GM12878 (cell line): ENCODE measurements around the gene LHFPL2. TPM values are rescaled to one million over a fixed set of nuclear protein-coding genes. Genes with fewer than 3 reads are reported as not detected.
A peak's percentile ranks its signal among the peaks of the same experiment; 100 is the strongest.

Experiments used
- ATAC-seq: fragments of 200-7000 bp; cut with Tn5 transposase; 3 replicates; pipeline ENCODE4 v1.9.1; 2020; ENCODE audit warnings: mild to moderate bottlenecking, moderate library complexity
- BruUV-seq: library from RNA; stranded (reverse); fragments of 400-500 nt; replicated peaks from 2 replicates; lab custom pipeline; 2021; lab: Mats Ljungman, UMichigan
- CTCF ChIA-PET: fragments of 300-600 bp; sonication (Branson Sonifier 250); formaldehyde crosslinking; extraction: SDS; loops from one replicate; lab custom pipeline; 2021; ENCODE audit warnings: inconsistent platforms; lab: Yijun Ruan, JAX
- POLR2A ChIA-PET: fragments of 350-600 bp; formaldehyde crosslinking; extraction: SDS; loops from one replicate; lab custom pipeline; 2021; ENCODE audit warnings: inconsistent platforms; lab: Charles Lee
- RAD21 ChIA-PET: fragments of 300-600 bp; sonication (Branson Sonifier 250); formaldehyde crosslinking; loops from one replicate; lab custom pipeline; 2023; ENCODE audit warnings: antibody characterized with exemption; ENCODE audit not compliant: unreplicated experiment; lab: Charles Lee
- SMC1A ChIA-PET: fragments of 300-600 bp; sonication (Branson Sonifier 250); formaldehyde crosslinking; loops from one replicate; lab custom pipeline; 2023; ENCODE audit not compliant: unreplicated experiment, uncharacterized antibody; lab: Charles Lee
- DNase-seq: peaks from one replicate; pipeline ENCODE4 v3.0.0-alpha.2; 2011; ENCODE audit warnings: low read depth, low spot score
- FAIRE-seq: peaks from 3 replicates; lab custom pipeline; 2011; peaks lifted over from hg19 to GRCh38; lab: Jason Lieb, UNC
- H2AFZ ChIP-seq: 2 replicates; pipeline ENCODE4 v1.6.0; 2011; ENCODE audit warnings: low read depth, low read length, control low read depth; ENCODE audit not compliant: control insufficient read depth
- H3K27ac ChIP-seq: 2 replicates; pipeline ENCODE4 v1.5.1; 2011; ENCODE audit warnings: control low read depth; ENCODE audit not compliant: control insufficient read depth, insufficient read depth
- H3K27me3 ChIP-seq, 2 experiments: replicated peaks in 1 of 2; 2 replicates each; pipeline versions ENCODE4 v1.6.0 to v1.6.1; 2011; ENCODE audit warnings: low read length in 1 of 2; ENCODE audit not compliant: control insufficient read depth in 2 of 2, insufficient read depth in 2 of 2
- H3K36me3 ChIP-seq, 2 experiments: 2 replicates each; pipeline ENCODE4 v1.5.1; 2011; ENCODE audit warnings: low read length in 1 of 2; ENCODE audit not compliant: control insufficient read depth in 2 of 2, insufficient read depth in 2 of 2
- H3K4me1 ChIP-seq: 2 replicates; pipeline ENCODE4 v1.6.1; 2011; ENCODE audit warnings: mild to moderate bottlenecking, low read length, moderate library complexity, mixed read lengths; ENCODE audit not compliant: control insufficient read depth, insufficient read depth
- H3K4me2 ChIP-seq: 2 replicates; pipeline ENCODE4 v1.6.0; 2011; ENCODE audit warnings: control low read depth; ENCODE audit not compliant: control insufficient read depth, insufficient read depth
- H3K4me3 ChIP-seq: fragments of 200-600 bp; sonication (generic); 2 replicates; pipeline ENCODE4 v1.5.1; 2016
- H3K79me2 ChIP-seq: 2 replicates; pipeline ENCODE4 v1.6.0; 2011; ENCODE audit warnings: low read length; ENCODE audit not compliant: control insufficient read depth, insufficient read depth
- H3K9ac ChIP-seq: 2 replicates; pipeline ENCODE4 v1.8.0; 2011; ENCODE audit warnings: low read length, control low read depth, mixed read lengths; ENCODE audit not compliant: control insufficient read depth, insufficient read depth
- H3K9me3 ChIP-seq: replicated peaks from 3 replicates; pipeline ENCODE4 v1.5.1; 2011; ENCODE audit warnings: mild to moderate bottlenecking, low read length; ENCODE audit not compliant: control insufficient read depth, insufficient read depth
- H4K20me1 ChIP-seq: 2 replicates; pipeline ENCODE4 v1.6.0; 2011; ENCODE audit not compliant: control insufficient read depth, insufficient read depth
- BMI1 ChIP-seq: fragments of 450-650 bp; IDR thresholded peaks from 2 replicates; pipeline ENCODE4 v1.6.1; 2016; ENCODE audit warnings: mild to moderate bottlenecking, moderate library complexity, borderline replicate concordance
- CREB1 ChIP-seq: IDR thresholded peaks from 2 replicates; pipeline ENCODE4 v1.6.1; 2012; ENCODE audit warnings: low read depth, mild to moderate bottlenecking, inconsistent platforms
- ELK1 ChIP-seq: IDR thresholded peaks from 2 replicates; pipeline ENCODE4 v1.6.1; 2012; ENCODE audit warnings: low read depth, low read length, improper control_type of control experiment
- HDGF ChIP-seq: fragments of 450-650 bp; IDR thresholded peaks from 2 replicates; pipeline ENCODE4 v1.6.1; 2016; ENCODE audit warnings: antibody characterized with exemption
- IKZF1 ChIP-seq: fragments of 450-650 bp; conservative IDR thresholded peaks from 2 replicates; pipeline ENCODE4 v1.6.1; 2017; ENCODE audit warnings: antibody characterized with exemption, mild to moderate bottlenecking
- IKZF2 ChIP-seq, 2 experiments: fragments of 450-650 bp; IDR thresholded peaks; 2 replicates each; pipeline ENCODE4 v1.6.1; 2017; ENCODE audit warnings: mild to moderate bottlenecking in 2 of 2, moderate library complexity in 2 of 2
- JUNB ChIP-seq: IDR thresholded peaks from 2 replicates; pipeline ENCODE4 v1.6.1; 2016; ENCODE audit warnings: antibody characterized with exemption, mild to moderate bottlenecking
- JUND ChIP-seq: IDR thresholded peaks from 2 replicates; pipeline ENCODE4 v1.6.1; 2012; ENCODE audit warnings: low read depth, mild to moderate bottlenecking, low read length, improper control_type of control experiment, moderate library complexity
- MTA3 ChIP-seq: IDR thresholded peaks from 2 replicates; pipeline ENCODE4 v1.6.1; 2012; ENCODE audit warnings: low read length, inconsistent platforms, borderline replicate concordance
- MYC ChIP-seq: IDR thresholded peaks from 2 replicates; pipeline ENCODE4 v1.6.1; 2011; ENCODE audit warnings: mild to moderate bottlenecking, low read length, moderate library complexity, inconsistent platforms; ENCODE audit not compliant: insufficient read depth, insufficient replicate concordance, insufficient read length, severe bottlenecking
- NFYA ChIP-seq: IDR thresholded peaks from 2 replicates; pipeline ENCODE4 v1.6.1; 2011; ENCODE audit warnings: low read depth, mild to moderate bottlenecking, low read length, improper control_type of control experiment, borderline replicate concordance
- PML ChIP-seq: IDR thresholded peaks from 2 replicates; pipeline ENCODE4 v1.6.1; 2012; ENCODE audit warnings: low read length, inconsistent platforms
- RB1 ChIP-seq: fragments of 450-650 bp; formaldehyde crosslinking; IDR thresholded peaks from 2 replicates; pipeline ENCODE4 v1.6.1; 2017; ENCODE audit warnings: mild to moderate bottlenecking, borderline replicate concordance
- TCF12 ChIP-seq: IDR thresholded peaks from 2 replicates; pipeline ENCODE4 v1.6.1; 2011; ENCODE audit warnings: low read depth, mild to moderate bottlenecking, low read length
- WGBS: methylation state at CpG from one replicate; pipeline ENCODE4 v1.1.6; 2016; ENCODE audit warnings: low lambda C conversion rate; ENCODE audit not compliant: insufficient replicate concordance, insufficient coverage; ENCODE audit errors: missing lambda C conversion rate; 5-methylcytosine and 5-hydroxymethylcytosine counted together
- in situ Hi-C: fragments of 300-500 bp; cut with MboI; formaldehyde crosslinking; loops from 9 replicates; pipeline ENCODE4 v1.14.3; 2018; ENCODE audit warnings: mixed read lengths
- intact Hi-C: fragments of 100-400 bp; cut with micrococcal nuclease; formaldehyde crosslinking; loops from one replicate; pipeline ENCODE4 v1.14.2; 2022; ENCODE audit not compliant: unreplicated experiment
- polyA plus RNA-seq, 11 experiments: library from polyadenylated mRNA; depleted of rRNA in 4 of 11; unstranded in 6 of 11; stranded (reverse) in 5 of 11; fragments of >200 nt; fragmentation: Nextera tagmentation in 4 of 11; fragmentation: Illumina TruSeq in 1 of 11; extraction: Ambion mirVana in 4 of 11; extraction: Trizol in 1 of 11; gene quantifications; 1 replicate in 1 of 11; 2 replicates in 10 of 11; pipeline versions ENCODE4 v1.2.1 to v1.2.3, GENCODE V29; 2011 to 2016; ENCODE audit warnings: inconsistent platforms in 2 of 11, missing spikeins in 2 of 11, low read depth in 1 of 11
- total RNA-seq, 4 experiments: library from RNA; depleted of rRNA in 3 of 4; stranded (reverse); fragments of >200 nt in 3 of 4; fragmentation: Illumina TruSeq in 1 of 4; extraction: Trizol in 1 of 4; gene quantifications; 2 replicates each; pipeline versions ENCODE4 v1.2.1 to v1.2.3, GENCODE V29; 2013 to 2021
- TF ChIP-seq, protein P1 (sequence below): fragments of 450-650 bp; IDR thresholded peaks from 2 replicates; pipeline ENCODE4 v1.6.1; 2016; ENCODE audit warnings: mild to moderate bottlenecking, moderate library complexity, borderline replicate concordance

The LHFPL2 gene
- total and polyA plus RNA-seq, 10 of the 15 experiments (the other 5 are each of a cell fraction or from before 2014, with no cell fraction given) = 4.1 to 21.8 (median 12.5) TPM

- no peak for TF ChIP-seq ELK1
- 0 out of 2 replicates have a peak, but pooled peaks have one; percentile 48 for TF ChIP-seq HDGF
These were observed 95.7 kb downstream of the LHFPL2 start (continued) for GRCh38 chr5:78552729-78553342.

GRCh38 chr5:78550891-78551290 is 97.7 kb downstream of the LHFPL2 start:
- FAIRE-seq = no peak
- RAD21 ChIA-PET = interaction anchor here (0.6 kb wide), 1 partner anchor 315 kb away, joined by 3 read pairs; no protein-coding TSS in a partner anchor

More at GRCh38 chr5:78550891-78551290, 97.7 kb downstream of the LHFPL2 start:
- H3K4me2 ChIP-seq = no peak overlapping the region
- no peaks in the 10 kb centered on the region for H3K9me3 ChIP-seq
- TF ChIP-seq MTA3 = no peak
- 0 out of 2 replicates have a peak, but pooled peaks have one; percentile 23 for TF ChIP-seq IKZF1
- TF ChIP-seq TCF12 = no peak
- no peak for TF ChIP-seq JUNB
- TF ChIP-seq JUND = no peak
- TF ChIP-seq, protein P1, sequence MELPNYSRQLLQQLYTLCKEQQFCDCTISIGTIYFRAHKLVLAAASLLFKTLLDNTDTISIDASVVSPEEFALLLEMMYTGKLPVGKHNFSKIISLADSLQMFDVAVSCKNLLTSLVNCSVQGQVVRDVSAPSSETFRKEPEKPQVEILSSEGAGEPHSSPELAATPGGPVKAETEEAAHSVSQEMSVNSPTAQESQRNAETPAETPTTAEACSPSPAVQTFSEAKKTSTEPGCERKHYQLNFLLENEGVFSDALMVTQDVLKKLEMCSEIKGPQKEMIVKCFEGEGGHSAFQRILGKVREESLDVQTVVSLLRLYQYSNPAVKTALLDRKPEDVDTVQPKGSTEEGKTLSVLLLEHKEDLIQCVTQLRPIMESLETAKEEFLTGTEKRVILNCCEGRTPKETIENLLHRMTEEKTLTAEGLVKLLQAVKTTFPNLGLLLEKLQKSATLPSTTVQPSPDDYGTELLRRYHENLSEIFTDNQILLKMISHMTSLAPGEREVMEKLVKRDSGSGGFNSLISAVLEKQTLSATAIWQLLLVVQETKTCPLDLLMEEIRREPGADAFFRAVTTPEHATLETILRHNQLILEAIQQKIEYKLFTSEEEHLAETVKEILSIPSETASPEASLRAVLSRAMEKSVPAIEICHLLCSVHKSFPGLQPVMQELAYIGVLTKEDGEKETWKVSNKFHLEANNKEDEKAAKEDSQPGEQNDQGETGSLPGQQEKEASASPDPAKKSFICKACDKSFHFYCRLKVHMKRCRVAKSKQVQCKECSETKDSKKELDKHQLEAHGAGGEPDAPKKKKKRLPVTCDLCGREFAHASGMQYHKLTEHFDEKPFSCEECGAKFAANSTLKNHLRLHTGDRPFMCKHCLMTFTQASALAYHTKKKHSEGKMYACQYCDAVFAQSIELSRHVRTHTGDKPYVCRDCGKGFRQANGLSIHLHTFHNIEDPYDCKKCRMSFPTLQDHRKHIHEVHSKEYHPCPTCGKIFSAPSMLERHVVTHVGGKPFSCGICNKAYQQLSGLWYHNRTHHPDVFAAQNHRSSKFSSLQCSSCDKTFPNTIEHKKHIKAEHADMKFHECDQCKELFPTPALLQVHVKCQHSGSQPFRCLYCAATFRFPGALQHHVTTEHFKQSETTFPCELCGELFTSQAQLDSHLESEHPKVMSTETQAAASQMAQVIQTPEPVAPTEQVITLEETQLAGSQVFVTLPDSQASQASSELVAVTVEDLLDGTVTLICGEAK = no peak
- TF ChIP-seq MYC = no peak
- no peak for TF ChIP-seq PML
- TF ChIP-seq BMI1 = no peak
- TF ChIP-seq ELK1 = no peak
- 0 out of 4 replicates have a peak, but pooled peaks of 1 of the 2 experiments have one; percentile 20 for TF ChIP-seq IKZF2 (IDR thresholded peaks at IDR 0.05)
- no peak for TF ChIP-seq RB1
- TF ChIP-seq CREB1 = no peak
- no peak for TF ChIP-seq NFYA
- no peak overlapping the region for H2AFZ ChIP-seq
- SMC1A ChIA-PET = interaction anchor here (0.6 to 1.5 kb wide), 4 partner anchors 22 to 1753 kb away, joined by 3 to 4 read pairs (median 4); no protein-coding TSS in a partner anchor
- peaks cover 40% of the 10 kb centered on the region for H3K4me1 ChIP-seq
- no peak overlapping the region for H3K4me3 ChIP-seq
- no peak overlapping the region for H3K27ac ChIP-seq
- no peaks in the 10 kb centered on the region for H4K20me1 ChIP-seq
- POLR2A ChIA-PET = interaction anchor here (1.2 kb wide), 1 partner anchor 23 kb away, joined by 3 read pairs; no protein-coding TSS in a partner anchor
- WGBS = 100% methylated on average over 2 of the region's 2 CpGs
- no peak for DNase-seq
- peaks cover 0 to 4% of the 10 kb centered on the region in 2 experiments; a peak in 1 of 4 replicates for H3K36me3 ChIP-seq
- intact Hi-C loops (no loop called here), in situ Hi-C loops (no loop called here)
- BruUV-seq = no TSS peak
- no peak for ATAC-seq
- no peaks in the 10 kb centered on the region for H3K79me2 ChIP-seq
- no peaks in the 10 kb centered on the region for H3K27me3 ChIP-seq
- no peak overlapping the region for H3K9ac ChIP-seq
- CTCF ChIA-PET = interaction anchor here (0.6 to 1.6 kb wide), 2 partner anchors 15 to 83 kb away, joined by 3 read pairs; no protein-coding TSS in a partner anchor
